ENCODE data around the gene KDM8.

The KDM8 gene

GRCh38 chr16:27268376-27269299 is 65.3 kb downstream of the KDM8 start, which contains the start of gene NSMCE1:
TSS of gene NSMCE1 (minus strand) at chr16:27268772. CDS start at chr16:27257570, 11,202 bp downstream.
- peak; percentile 96 for DNase-seq (ENCODE audit: low read depth)

GRCh38 chr16:27269300-27270150 is 66.2 kb downstream of the KDM8 start:
- no peak for DNase-seq (ENCODE audit: low read depth)

GRCh38 chr16:27270349-27270748 is 67.0 kb downstream of the KDM8 start:
- no peak for DNase-seq (ENCODE audit: low read depth)

Data from activated T-cell treated with anti-CD3 and anti-CD28 coated beads for 1 hour (primary cell).